HG03342 (cell line): ENCODE results near the gene DRC7.
"Not testable (repeated sequence)": the region's sequence is repeated elsewhere in the genome, so short reads cannot be mapped to it uniquely, and the experiment has no call there.

Source experiments
- ATAC-seq: cut with Tn5 transposase; IDR thresholded peaks from one replicate; pipeline ENCODE4 v1.9.1; 2021; ENCODE audit warnings: mild to moderate bottlenecking, moderate library complexity; ENCODE audit not compliant: unreplicated experiment

The DRC7 gene

DNA sequence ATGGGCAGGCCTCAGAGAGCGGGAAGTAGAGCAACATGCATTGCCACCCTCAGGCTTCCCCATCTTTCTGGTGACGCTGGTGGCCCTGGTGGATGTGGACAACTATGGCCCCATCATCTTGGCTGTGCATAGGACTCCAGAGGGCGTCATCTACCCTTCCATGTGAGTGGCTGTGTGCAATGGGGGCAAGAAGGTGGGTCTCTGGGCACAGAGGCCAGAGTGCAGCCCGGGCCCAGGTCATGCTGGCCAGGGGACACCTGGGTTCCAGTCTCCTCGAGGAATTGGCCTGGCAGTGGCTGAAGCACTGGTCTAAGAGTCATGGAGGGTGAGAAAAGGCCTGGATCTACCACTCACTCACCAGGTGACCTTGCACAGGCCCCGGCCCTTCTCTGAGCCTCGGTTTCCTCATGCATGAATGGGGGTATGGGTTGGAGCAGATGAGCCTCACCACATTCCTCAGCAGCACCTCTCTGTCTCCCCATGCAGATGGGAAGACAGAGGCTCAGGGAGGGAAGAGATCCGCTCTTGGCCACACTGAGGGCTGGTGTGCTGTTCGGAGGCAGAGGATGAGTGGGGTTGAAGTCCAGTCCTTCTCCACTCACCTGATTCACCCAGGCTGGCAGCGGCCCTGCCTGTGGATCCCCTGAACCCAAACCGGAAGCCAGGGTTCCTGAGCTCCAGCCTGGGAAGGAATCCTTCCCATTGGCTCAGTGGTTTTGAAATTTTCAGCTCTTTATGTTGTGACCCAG is 33.7 kb upstream of the DRC7 start:
- ATAC-seq, result no peak

- no peak for ATAC-seq
These were observed 33.1 kb upstream of the DRC7 start for GRCh38 chr16:57661510-57661909.

DNA sequence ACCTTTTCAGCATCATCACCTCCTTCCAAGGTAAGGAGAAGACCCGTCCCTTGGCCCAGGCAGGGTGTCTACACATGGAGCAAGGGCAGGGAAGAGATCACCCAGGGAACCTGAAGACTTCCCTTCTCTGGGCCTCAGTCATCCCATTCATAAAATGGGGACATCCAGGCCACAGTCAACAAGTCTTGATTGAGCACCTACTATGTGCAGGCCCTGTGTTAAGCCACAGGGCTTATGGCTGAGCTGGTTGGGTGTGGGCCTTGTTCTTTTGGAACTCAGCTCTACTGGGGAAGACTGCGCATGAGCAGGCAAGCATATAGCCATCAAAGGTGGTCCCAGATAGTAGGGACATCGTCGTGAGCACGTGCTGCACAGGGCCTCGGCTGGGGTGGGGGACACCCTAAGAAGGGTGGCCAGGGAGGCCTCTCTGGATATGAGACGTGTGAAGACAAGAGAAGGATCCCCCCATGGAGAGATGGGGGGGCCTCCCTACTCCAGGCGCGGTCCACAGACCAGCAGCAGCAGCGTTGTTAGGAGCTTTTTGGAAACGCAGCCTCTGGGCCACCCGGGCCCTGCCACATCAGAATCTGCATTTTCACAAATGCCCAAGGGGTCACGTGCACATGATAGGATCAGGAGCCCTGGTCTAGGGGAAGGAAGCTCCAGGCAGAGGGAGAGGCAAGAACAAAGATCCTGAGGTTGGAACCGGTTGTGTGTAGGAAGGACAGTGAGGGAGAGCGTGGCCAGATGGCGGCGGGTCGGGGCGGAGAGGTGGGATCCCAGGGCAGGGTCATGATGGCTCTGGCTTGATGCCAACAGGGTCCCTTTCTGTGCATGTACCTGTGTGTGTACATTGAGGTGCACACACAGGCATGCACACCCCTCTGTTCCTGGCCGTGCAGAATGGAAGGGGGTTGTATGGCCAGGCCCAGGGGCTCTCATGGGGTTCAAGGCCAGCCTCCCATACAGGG is 32.4 kb upstream of the DRC7 start:
- ATAC-seq, result no peak

GRCh38 chr16:57663436-57663835 is 31.2 kb upstream of the DRC7 start:
- no peak for ATAC-seq

DNA sequence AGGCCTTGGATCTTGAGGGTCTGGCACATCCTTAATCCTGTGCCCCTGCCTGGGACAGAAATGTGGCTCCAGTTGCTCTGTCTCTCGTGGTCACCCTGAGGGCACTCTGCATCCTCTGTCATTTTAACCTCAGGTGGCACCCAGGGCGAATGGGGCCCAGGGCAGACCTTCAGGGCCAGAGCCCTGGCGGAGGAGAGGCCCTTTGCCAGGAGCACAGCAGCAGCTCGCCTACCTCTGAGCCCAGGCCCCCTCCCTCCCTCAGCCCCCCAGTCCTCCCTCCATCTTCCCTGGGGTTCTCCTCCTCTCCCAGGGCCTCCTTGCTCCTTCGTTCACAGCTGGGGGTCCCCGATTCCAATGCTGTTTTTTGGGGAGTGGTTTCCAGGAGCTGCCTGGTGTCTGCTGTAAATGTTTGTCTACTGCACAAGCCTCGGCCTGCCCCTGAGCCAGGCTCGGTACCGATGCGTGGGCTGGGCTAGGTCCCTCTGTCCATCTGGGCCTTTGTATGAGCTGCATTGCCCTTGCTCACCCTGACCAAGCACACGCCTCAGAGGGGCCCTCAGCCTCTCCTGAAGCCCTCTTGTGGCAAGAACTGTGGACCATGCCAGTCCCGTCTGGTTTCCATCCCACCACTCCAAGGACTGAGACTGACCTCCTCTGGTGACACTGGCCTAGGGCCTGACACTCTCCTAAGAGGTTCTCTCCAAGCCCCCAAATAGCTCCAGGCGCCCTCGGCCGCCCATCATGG is 30.5 kb upstream of the DRC7 start:
- no peak for ATAC-seq

GRCh38 chr16:57664662-57665025 is 30.0 kb upstream of the DRC7 start:
- no peak for ATAC-seq

DNA sequence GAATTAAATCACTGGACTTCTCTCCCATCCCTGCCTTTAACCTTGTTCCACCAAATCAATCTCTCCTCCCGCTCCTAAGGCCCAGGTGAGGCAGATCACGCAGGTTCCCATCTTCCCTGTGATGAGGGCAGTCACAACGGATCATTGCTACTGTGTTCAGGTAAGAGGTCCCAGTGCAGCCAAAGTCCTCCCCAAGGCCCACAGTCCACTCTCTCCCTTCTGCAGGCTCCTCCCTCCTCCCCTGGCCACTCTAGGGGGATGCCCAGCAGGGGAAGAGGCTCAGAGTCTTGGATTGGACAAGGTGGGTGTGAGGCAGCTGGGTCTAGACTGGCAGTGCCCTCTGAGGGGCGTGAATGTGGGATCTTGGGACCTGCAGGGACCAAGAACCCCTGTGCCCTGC is 29.1 kb upstream of the DRC7 start:
- ATAC-seq, result no peak

DNA sequence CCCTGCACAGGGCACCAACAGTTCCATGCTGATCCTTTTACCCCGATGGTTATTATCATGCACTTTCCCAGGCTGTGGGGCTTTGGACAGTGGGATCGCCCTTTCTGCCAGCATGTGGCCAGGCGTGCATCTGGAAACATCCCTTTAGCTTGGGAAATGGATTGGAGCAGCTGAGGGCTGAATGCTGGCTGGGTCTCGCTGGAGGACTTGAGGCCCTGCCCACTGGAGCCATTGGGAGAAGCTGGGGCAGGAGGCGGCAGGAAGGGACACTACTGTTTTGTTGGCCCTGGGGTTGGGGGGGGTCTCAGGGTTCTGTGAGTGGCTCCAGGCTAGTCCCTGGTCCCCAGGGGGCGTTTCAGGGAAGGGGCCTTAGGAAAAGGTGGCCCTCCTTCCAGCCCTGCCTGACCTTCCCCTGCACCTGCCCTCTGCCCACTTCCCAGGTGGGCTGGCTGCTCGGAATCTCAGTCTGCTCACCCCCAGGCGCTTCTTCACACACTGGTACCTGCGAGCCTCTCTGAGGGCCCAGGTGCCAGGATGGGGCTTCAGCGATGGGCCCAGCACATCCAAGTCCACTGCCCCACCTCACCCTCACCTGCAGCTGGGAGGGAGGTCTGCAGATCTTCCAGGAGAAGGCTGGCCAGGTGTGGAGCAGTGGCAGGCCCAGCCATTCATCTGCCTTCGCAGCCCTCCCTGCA is 28.1 kb upstream of the DRC7 start:
- no peak for ATAC-seq

- no peak for ATAC-seq
These were observed 27.5 kb upstream of the DRC7 start for GRCh38 chr16:57667048-57667525.

DNA sequence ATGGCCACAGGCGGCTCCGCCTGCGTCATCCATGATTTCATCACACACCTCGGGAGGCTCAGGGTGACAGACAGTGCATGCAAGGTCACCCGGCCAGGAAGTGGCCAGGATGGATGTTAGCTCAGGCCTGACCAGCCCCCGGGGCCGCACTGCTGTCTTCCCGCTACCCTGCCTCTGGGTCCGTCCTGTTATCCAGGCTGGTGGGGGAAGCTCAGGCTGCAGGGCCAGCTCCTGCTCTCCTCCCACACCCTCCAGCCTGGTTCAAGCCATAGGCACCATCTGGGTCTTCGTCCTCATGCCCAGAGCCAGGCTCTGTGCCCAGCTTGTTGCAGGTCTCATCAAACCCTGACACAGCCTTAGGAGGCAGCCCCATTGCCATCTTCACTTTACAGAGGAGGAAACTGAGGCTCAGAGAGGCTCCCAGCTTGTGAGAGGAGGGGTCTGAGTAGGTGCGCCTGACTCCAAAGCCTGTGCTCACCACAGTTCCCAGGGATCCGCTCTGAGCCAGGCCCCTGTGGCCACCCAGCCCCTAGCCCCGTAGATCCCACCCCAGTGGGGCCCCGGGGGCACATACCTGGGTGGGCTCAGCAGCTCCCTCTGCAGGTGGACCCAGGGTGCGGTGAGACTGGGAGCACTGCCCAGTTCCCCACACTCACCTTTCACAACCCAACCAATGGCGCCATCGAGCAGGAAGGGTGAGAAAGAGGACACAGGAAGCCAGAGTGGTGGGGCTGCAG is 26.9 kb upstream of the DRC7 start:
- no peak for ATAC-seq

DNA sequence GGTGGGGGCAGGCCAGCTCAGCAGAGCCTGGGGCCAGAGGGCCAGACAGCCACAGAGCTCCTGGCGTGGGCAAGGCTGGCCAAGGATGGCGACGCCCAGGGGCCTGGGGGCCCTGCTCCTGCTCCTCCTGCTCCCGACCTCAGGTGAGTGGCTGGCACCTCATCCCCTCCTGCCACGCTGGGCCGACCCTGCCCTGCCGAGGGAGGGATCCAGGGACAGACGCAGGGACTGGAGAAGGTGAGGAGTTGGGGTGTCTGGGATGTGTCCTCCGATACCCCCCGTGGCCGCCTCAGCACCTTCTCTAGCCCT is 26.4 kb upstream of the DRC7 start, which contains the start of gene ADGRG3:
Gene ADGRG3 (plus strand): TSS at position 44 of the 309 bp plus-strand sequence. CDS start 42 bp downstream, at position 86.
- no peak for ATAC-seq

GRCh38 chr16:57668630-57669475 is 25.8 kb upstream of the DRC7 start:
- ATAC-seq, result no peak

DNA sequence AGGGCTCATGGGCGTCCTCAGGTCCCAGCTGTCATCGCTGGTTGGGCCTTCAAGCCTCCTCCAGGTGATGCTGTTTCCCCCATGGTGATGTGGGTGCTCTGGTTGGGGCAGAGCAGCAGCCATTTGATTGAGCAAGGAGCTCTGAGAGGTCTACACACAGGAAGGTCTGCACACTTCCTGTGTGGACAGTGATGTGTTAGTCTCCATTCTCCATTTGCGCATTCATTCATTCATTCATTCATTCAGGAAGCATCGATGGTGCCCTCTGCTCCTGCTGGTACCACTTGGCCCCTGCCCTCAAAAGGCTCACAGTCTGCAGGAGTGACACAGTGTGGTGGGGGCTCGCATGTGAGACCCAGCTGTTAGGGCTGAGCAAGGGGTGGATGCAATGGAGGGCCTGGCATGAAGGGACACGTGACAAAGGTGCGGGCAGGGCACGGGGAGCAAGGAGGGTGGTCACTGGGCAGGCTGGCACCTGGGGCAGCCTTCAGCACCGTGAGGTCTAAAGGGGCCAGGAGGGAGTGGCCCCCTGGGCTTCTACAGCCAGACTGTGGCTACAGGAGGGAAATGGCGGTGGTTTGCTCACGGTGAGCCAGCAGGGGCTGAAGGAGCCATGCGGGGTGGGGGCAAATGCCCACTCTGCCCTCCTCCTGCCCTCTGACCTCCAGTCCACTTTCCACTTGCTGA is 25.0 kb upstream of the DRC7 start:
- no peak for ATAC-seq

- ATAC-seq, result no peak
These were observed 24.4 kb upstream of the DRC7 start for GRCh38 chr16:57670196-57670595.

DNA sequence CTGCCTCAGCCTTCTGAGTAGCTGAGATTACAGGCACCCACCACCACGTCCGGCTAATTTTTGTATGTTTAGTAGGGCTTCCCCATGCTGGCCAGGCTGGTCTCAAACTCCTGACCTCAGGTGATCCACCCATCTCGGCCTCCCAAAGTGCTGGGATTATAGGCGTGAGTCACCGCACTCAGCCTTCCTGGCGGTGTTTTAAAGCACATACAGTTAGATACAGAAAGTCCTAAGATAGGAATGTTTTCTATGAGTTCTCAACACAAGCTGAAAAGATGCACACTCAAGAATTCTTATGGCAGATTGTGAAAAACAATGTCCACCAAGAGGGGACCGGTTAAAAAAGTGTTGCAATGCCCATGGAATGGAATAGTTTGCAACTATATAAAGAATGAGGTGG is 23.2 kb upstream of the DRC7 start:
- ATAC-seq, result not testable (repeated sequence)

- no peak for ATAC-seq
These were observed 22.2 kb upstream of the DRC7 start for GRCh38 chr16:57672416-57672815.

DNA sequence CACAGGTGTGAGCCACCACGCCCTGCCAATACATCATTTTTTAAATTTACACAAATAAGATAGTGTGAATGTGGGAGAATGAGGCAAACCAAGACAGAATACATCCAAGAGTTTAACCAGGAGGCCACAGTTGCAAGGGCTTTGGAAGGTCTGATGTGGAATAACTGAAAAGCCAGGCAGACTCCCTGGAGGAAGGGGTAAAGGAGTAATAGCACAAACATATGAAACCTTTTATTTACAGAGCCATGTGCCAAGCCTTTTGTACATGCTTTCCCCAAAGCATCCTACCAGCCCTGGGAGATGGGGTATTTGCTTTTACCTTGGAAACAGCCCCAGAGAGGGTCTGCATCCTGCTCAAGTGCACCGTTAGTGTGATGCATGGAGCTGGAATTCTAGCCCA is 21.8 kb upstream of the DRC7 start:
- no peak for ATAC-seq

DNA sequence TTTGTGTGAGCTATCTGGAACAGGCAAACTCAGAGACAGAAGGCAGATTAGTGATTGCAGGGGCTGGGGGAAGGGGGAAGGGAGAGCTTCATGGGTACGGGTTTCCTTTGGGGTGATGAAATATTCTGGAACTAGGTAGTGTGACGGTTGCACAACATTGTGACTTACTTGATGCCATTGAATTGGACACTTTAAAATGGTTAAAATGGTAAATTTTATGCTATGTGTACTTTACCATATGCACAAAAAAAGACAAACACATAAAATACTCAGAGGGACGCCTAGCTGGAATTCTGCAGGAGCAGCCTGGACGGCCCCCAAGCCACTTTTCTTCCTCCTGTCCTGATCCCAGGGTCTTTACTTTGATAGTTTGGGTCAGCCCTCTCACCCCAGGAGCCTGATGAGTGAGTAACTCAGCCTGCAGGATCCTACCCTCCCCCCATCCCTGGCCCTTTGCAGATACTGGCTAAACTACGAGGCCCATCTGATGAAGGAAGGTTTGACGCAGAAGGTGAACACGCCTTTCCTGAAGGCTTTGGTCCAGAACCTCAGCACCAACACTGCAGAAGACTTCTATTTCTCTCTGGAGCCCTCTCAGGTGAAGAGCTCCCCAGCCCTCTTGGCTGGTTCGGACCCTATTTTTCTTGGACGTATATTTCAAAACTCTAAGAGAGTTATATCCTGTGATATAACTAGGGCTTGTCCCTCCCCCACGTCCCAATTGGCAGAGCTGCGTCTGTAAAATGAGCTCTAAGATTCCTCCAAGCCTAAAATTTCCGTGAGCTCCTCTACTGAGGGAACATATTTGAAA is 18.7 kb upstream of the DRC7 start:
- no peak for ATAC-seq
